Measurements from ENCODE around the gene NUAK1.

Gene NUAK1

DNA sequence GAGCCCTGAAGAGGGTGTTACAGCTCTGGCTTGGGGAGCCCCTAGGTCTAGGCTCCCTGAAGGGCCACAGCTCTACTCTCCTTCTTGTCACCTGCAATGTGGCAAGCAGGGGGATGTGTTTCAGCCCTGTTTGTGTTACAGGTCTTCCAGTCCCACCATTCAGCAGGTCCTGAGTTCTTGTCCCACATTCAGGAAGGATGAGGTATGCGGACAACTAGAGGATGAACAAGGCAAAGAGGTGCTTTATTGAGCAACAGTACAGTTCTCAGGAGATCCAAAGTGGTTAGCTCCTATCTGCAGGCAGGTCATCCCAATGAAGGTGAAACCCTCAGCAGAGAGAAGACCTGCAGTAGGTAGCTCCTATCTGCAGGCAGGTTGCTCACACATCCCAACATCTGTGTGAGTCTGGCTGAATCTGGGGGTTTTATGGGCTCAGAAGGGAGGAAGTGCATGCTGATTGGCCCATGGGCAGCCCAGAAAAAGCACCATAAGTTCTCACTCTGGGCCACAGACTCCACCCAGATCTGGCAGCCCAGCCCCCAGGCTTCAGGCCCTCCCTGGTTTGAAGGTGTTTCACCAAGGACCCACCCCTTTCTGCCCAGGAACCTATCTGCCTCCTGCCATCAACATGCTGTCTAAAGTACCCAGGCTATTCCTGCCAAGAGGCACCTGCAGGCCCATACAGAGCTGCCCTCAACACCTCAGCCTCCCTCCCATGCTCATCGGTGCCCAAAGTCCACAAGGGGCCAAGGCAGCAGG is 98.9 kb downstream of the NUAK1 start:
- TF ChIP-seq, protein P1, sequence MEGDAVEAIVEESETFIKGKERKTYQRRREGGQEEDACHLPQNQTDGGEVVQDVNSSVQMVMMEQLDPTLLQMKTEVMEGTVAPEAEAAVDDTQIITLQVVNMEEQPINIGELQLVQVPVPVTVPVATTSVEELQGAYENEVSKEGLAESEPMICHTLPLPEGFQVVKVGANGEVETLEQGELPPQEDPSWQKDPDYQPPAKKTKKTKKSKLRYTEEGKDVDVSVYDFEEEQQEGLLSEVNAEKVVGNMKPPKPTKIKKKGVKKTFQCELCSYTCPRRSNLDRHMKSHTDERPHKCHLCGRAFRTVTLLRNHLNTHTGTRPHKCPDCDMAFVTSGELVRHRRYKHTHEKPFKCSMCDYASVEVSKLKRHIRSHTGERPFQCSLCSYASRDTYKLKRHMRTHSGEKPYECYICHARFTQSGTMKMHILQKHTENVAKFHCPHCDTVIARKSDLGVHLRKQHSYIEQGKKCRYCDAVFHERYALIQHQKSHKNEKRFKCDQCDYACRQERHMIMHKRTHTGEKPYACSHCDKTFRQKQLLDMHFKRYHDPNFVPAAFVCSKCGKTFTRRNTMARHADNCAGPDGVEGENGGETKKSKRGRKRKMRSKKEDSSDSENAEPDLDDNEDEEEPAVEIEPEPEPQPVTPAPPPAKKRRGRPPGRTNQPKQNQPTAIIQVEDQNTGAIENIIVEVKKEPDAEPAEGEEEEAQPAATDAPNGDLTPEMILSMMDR (conservative IDR thresholded peaks at IDR 0.05; ENCODE audit: control insufficient read depth, insufficient read depth, low read depth, low read length): no peak
- no peak for DNase-seq (ENCODE audit: low read depth)
- no peak overlapping the region for H3K4me3 ChIP-seq (ENCODE audit: control insufficient read depth, low read depth, low read length)

DNA sequence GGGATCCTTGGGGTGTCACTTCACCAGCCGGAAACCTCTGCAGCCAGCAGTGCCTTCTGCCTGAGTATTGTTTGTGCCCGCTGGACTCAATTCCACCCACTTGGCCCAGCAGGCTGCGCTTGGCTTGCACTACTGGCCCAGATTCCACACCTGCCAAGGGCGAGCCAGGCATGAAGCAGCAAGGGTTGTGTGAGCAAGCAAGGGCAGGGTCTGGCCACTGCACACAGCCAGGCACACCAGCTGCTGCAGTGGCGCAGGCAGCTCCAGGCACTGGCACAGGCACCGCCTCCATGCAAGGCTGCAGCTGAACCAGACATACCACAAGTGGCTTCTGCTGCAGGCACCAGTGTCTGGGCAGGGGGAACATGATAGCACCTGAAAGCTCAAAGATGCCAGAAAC is 99.5 kb downstream of the NUAK1 start:
- no peak overlapping the region for H3K4me3 ChIP-seq (ENCODE audit: control insufficient read depth, low read depth, low read length)
- no peak for DNase-seq (ENCODE audit: low read depth)
- TF ChIP-seq, protein P1 (conservative IDR thresholded peaks at IDR 0.05; ENCODE audit: control insufficient read depth, insufficient read depth, low read depth, low read length): no peak

DNA sequence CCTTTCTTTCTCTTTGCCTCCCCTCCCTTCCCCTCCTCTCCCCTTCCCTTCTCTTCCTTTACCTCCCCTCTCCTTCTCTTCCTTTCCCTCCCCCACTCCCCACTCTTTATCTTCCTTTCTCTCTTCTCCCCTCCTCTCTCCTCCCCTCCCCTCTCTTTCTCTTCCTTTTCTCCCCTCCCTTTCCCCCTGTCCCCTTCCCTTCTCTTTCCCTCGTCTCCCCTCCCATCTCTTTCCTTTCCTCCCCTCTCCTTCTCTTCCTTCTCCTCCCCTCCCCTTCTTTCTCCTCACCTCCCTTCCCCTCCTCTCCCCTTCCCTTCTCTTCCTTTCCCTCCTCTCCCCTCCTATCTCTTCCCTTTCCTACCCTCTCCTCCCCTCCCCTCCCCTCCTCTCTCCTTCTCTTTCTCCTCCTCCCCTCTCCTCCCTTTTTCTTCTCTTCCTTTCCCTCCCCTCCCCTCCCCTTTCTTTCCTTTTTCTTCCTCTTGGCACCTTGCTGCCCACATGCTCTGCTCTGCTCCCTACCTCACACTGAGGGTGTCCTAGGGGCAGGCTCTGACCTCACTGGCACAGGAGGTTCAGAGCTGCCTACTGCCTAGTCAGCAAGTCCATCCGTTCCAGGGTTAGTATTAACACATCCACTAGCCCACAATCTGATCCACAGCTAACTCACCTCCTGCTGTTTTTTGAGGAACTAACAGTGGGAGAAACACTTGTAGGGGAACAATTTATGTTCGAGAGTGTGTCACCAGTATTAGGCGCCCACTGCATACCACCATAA is 101.0 kb downstream of the NUAK1 start:
- DNase-seq (ENCODE audit: low read depth): no peak
- no peak overlapping the region for H3K4me3 ChIP-seq (ENCODE audit: control insufficient read depth, low read depth, low read length)
- TF ChIP-seq, protein P1 (conservative IDR thresholded peaks at IDR 0.05; ENCODE audit: control insufficient read depth, insufficient read depth, low read depth, low read length): no peak

DNA sequence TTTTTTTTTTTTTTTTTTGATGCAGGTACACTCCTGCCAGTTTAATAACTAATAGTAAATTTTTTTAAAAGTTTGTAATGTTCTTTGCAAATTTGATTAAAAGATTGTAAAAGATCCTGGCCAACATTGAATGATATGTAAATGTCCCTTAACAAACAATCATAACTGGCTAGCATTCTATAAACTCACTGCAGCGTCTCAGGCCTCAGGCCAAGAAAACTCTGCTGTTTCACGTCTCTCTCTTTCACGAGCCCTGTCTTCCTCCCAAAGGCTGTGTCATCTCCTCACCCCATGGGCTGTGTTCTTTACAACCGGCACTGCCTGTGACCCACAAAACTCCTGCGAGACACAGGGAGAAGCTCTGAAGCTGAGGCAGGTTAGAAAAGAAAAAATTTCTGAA is 103.3 kb downstream of the NUAK1 start:
- TF ChIP-seq, protein P1 (conservative IDR thresholded peaks at IDR 0.05; ENCODE audit: control insufficient read depth, insufficient read depth, low read depth, low read length): no peak
- no peak overlapping the region for H3K4me3 ChIP-seq (ENCODE audit: control insufficient read depth, low read depth, low read length)
- no peak for DNase-seq (ENCODE audit: low read depth)

DNA sequence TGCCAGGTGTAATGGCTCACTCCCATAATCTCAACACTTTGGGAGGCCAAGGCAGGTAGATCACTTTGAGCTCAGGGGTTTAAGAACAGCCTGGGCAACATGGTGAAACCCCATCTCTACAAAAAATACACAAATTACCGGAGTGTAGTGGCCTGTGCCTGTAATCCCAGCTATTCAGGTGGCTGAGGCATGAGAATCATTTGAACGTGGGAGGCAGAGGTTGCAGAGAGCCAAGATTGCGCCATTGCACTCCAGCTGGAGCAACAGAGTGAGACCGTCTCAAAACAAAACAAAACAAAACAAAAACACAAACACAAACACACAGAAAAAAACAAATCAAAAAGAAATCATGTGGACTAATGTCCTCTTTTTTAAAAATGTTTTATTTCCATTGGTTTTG is 104.4 kb downstream of the NUAK1 start:
- TF ChIP-seq, protein P1 (conservative IDR thresholded peaks at IDR 0.05; ENCODE audit: control insufficient read depth, insufficient read depth, low read depth, low read length): no peak
- H3K4me3 ChIP-seq (ENCODE audit: control insufficient read depth, low read depth, low read length): no peak overlapping the region
- no peak for DNase-seq (ENCODE audit: low read depth)

DNA sequence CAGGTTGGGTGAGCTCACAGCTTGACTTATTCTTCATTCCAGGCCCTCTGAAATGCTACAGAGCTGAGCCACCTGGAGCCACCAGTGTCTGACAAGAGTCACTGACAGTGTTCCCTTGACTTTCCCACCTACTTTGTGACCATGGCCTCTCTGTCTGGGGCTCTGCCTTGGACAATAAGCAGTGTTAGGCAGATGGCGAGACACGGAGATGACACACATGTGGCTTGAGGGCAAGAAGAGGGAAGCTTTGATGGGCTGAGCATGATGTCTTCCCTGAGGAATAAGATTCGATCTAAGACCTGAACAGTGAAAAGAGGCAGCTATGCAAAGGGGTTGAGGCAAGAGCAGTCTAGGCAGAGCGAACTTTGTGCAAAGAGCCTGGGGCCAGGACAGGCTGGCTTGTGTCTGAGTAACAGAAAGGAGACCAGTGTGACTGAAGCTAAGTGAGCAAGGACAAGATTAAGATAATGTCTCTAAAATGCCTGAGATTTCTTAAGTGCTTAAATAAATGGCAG is 105.5 kb downstream of the NUAK1 start:
- no peak for DNase-seq (ENCODE audit: low read depth)
- no peak overlapping the region for H3K4me3 ChIP-seq (ENCODE audit: control insufficient read depth, low read depth, low read length)
- TF ChIP-seq, protein P1 (conservative IDR thresholded peaks at IDR 0.05; ENCODE audit: control insufficient read depth, insufficient read depth, low read depth, low read length): no peak

Measured in fibroblast of mammary gland (primary cell).